SU-DHL-6 (cell line): ENCODE results near the gene CTTN.

Source experiments
- H2AFZ ChIP-seq: fragments of 200-600 bp; sonication (generic); 2 replicates; pipeline ENCODE4 v1.6.1; 2014; ENCODE audit warnings: low read depth, mild to moderate bottlenecking, moderate library complexity, mixed read lengths, antibody characterized with exemption, low read length; ENCODE audit not compliant: severe bottlenecking
- H3F3A ChIP-seq: fragments of 200-600 bp; shearing (Covaris generic); 2 replicates; pipeline ENCODE4 v1.6.0; 2016; ENCODE audit warnings: antibody characterized with exemption, mild to moderate bottlenecking; ENCODE audit not compliant: insufficient read depth
- H3K27ac ChIP-seq: fragments of 200-600 bp; sonication (generic); 2 replicates; pipeline ENCODE4 v1.5.1; 2016; ENCODE audit warnings: low read depth, mild to moderate bottlenecking, low read length, moderate library complexity, mixed read lengths
- H3K27me3 ChIP-seq: fragments of 200-600 bp; sonication (generic), shearing (Covaris generic); 2 replicates; pipeline ENCODE4 v1.6.0; 2014; ENCODE audit warnings: mild to moderate bottlenecking, low read length
- H3K36me3 ChIP-seq: fragments of 200-600 bp; sonication (generic); 2 replicates; pipeline ENCODE4 v1.6.1; 2014; ENCODE audit warnings: mild to moderate bottlenecking, low read length, mixed read lengths
- H3K4me2 ChIP-seq: fragments of 300-600, 200-600 bp; shearing (Covaris generic), sonication (generic); 2 replicates; pipeline ENCODE4 v1.6.0; 2014; ENCODE audit warnings: low read length, low read depth, mild to moderate bottlenecking; ENCODE audit not compliant: poor library complexity, severe bottlenecking
- H3K4me3 ChIP-seq: fragments of 200-600 bp; sonication (generic); 2 replicates; pipeline ENCODE4 v1.5.1; 2014; ENCODE audit warnings: antibody characterized with exemption, low read length, mild to moderate bottlenecking, mixed read lengths; ENCODE audit not compliant: insufficient read depth, poor library complexity, severe bottlenecking
- H3K79me2 ChIP-seq: fragments of 200-600 bp; sonication (generic); 2 replicates; pipeline ENCODE4 v1.6.1; 2014; ENCODE audit warnings: mild to moderate bottlenecking, low read length, moderate library complexity; ENCODE audit not compliant: insufficient read depth
- H3K9ac ChIP-seq: fragments of 200-600 bp; sonication (generic); 2 replicates; pipeline ENCODE4 v1.7.0; 2014; ENCODE audit warnings: mild to moderate bottlenecking, low read length
- H3K9me2 ChIP-seq: fragments of 200-600 bp; sonication (generic); replicated peaks from 2 replicates; pipeline ENCODE4 v1.6.1; 2014; ENCODE audit warnings: low read length; ENCODE audit not compliant: insufficient read depth
- H3K9me3 ChIP-seq: fragments of 200-600 bp; sonication (generic); 2 replicates; pipeline ENCODE4 v1.6.1; 2014; ENCODE audit warnings: low read length, mixed read lengths; ENCODE audit not compliant: insufficient read depth
- H4K20me1 ChIP-seq: fragments of 200-600 bp; sonication (generic); 2 replicates; pipeline ENCODE4 v1.6.1; 2014; ENCODE audit warnings: low read depth, mild to moderate bottlenecking, antibody characterized with exemption, low read length, moderate library complexity, mixed read lengths
- EZH2phosphoT487 ChIP-seq: fragments of 200-600 bp; sonication (generic), shearing (Covaris generic); conservative IDR thresholded peaks from 2 replicates; pipeline ENCODE4 v1.6.1; 2018; ENCODE audit warnings: mild to moderate bottlenecking, antibody characterized with exemption, low read length, moderate library complexity, mixed read lengths
- TF ChIP-seq, protein P1 (sequence below): fragments of 200-600 bp; sonication (generic); IDR thresholded peaks from one replicate; pipeline ENCODE4 v1.5.1; 2017; ENCODE audit warnings: antibody characterized with exemption, mild to moderate bottlenecking, low read length, moderate library complexity; ENCODE audit not compliant: insufficient read depth, poor library complexity, severe bottlenecking

Gene CTTN

DNA sequence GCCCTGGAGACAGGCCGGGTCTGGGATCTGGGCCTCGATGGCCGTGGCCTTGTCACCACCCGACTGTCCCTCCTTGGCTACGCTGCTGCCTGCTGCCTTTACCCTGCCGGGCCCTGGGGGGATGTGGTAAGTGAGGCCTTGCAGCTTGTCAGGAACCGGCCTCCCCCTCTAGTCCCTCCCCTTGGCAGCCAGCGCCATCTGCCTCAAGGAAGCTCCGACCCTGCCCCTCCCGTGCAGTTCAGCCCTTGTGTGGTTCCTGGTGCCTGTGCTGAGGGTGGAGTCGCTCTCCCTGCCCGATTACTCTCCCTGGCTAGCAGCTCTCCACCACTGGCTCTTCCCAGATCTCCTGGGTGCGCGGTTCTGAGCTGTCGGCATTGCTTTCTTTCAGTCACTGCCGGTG is 33.7 kb downstream of the CTTN start:
- no peak overlapping the region for H3K27ac ChIP-seq
- H3K9me2 ChIP-seq, result no peaks in the 10 kb centered on the region
- H3K79me2 ChIP-seq, result no peaks in the 10 kb centered on the region
- H3K4me2 ChIP-seq, result no peak overlapping the region
- H4K20me1 ChIP-seq, result no peaks in the 10 kb centered on the region
- H3K9ac ChIP-seq, result no peak overlapping the region
- H3K9me3 ChIP-seq, result no peaks in the 10 kb centered on the region
- TF ChIP-seq, protein P1, sequence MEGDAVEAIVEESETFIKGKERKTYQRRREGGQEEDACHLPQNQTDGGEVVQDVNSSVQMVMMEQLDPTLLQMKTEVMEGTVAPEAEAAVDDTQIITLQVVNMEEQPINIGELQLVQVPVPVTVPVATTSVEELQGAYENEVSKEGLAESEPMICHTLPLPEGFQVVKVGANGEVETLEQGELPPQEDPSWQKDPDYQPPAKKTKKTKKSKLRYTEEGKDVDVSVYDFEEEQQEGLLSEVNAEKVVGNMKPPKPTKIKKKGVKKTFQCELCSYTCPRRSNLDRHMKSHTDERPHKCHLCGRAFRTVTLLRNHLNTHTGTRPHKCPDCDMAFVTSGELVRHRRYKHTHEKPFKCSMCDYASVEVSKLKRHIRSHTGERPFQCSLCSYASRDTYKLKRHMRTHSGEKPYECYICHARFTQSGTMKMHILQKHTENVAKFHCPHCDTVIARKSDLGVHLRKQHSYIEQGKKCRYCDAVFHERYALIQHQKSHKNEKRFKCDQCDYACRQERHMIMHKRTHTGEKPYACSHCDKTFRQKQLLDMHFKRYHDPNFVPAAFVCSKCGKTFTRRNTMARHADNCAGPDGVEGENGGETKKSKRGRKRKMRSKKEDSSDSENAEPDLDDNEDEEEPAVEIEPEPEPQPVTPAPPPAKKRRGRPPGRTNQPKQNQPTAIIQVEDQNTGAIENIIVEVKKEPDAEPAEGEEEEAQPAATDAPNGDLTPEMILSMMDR, result no peak
- no peak for TF ChIP-seq EZH2phosphoT487
- no peaks in the 10 kb centered on the region for H3K27me3 ChIP-seq
- no peaks in the 10 kb centered on the region for H3K36me3 ChIP-seq
- peaks cover 17% of the 10 kb centered on the region for H3F3A ChIP-seq
- H2AFZ ChIP-seq, result no peak overlapping the region
- no peak overlapping the region for H3K4me3 ChIP-seq

DNA sequence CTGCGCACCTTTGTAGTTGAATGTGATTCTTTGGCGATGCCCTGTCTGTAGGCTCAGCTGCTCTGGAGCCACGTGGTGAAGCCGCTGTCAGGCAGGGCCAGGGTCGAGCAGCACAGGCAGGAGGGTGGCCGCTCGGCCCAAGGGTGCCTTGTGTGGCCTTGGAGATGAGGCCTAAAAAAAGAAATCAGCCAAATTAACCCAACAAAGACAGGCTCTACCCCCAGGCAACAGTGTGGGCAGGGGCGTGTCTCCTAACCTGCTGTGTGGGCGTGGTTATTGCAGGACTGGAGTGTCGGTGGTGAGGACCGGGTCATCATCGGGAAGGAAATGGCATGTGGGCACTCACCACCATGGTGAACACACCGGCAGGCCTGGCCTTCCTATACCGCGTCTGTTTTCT is 34.3 kb downstream of the CTTN start:
- no peaks in the 10 kb centered on the region for H4K20me1 ChIP-seq

DNA sequence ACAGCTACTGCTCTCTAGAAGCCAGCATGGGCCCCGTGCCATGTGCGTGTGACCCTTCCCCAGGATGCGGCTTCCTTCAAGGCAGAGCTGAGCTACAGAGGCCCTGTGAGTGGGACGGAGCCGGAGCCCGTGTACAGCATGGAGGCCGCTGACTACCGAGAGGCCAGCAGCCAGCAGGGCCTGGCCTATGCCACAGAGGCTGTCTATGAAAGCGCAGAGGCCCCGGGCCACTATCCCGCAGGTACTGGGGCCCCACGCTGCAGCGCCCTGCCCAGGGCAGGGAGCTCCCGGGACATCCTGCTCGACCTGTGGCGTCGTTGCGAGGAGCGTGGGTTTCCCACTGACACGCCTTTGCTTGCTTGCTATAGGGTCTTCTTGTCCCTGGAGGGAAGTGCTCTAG is 34.7 kb downstream of the CTTN start:
- Histone ChIP-seq H3K9ac (no peak overlapping the region), H2AFZ (no peak overlapping the region), H3K27ac (no peak overlapping the region), H3K4me2 (no peak overlapping the region), H4K20me1 (no peaks in the 10 kb centered on the region), H3K36me3 (peaks cover 2% of the 10 kb centered on the region; the same call in 1 of the 2 replicates), H3K4me3 (no peak overlapping the region), H3K79me2 (no peaks in the 10 kb centered on the region), H3K9me2 (no peaks in the 10 kb centered on the region), H3K27me3 (no peaks in the 10 kb centered on the region), H3K9me3 (peaks cover 4% of the 10 kb centered on the region; the same call in 1 of the 2 replicates), H3F3A (peaks cover 26% of the 10 kb centered on the region)
- TF ChIP-seq, protein P1, result no peak
- no peak for TF ChIP-seq EZH2phosphoT487

More for the DNA sequence above, 34.3 kb downstream of the CTTN start:
- H3K9ac ChIP-seq, result no peak overlapping the region
- H3K4me3 ChIP-seq, result no peak overlapping the region
- H3K9me2 ChIP-seq, result no peaks in the 10 kb centered on the region
- H3K27me3 ChIP-seq, result no peaks in the 10 kb centered on the region
- no peaks in the 10 kb centered on the region for H3K79me2 ChIP-seq
- H3F3A ChIP-seq, result peaks cover 21% of the 10 kb centered on the region
- H3K36me3 ChIP-seq, result no peaks in the 10 kb centered on the region
- TF ChIP-seq, protein P1, result no peak
- no peak for TF ChIP-seq EZH2phosphoT487
- no peak overlapping the region for H2AFZ ChIP-seq
- H3K9me3 ChIP-seq, result no peaks in the 10 kb centered on the region; the same call in 1 of the 2 replicates
- H3K4me2 ChIP-seq, result no peak overlapping the region
- H3K27ac ChIP-seq, result no peak overlapping the region
